Thymus (tissue), 11 donors: ENCODE results near the gene FAM107A. TPM values are rescaled to one million over a fixed set of nuclear protein-coding genes. Genes with fewer than 3 reads are reported as not detected.

Source experiments
- DNase-seq, 9 donors: peaks; one replicate each; pipeline ENCODE4 v3.0.0-alpha.2; 2013; ENCODE audit warnings: low spot score in 9 of 9, low read depth in 6 of 9, missing footprints in 1 of 9
- H3K27ac ChIP-seq, 2 donors: one replicate each; pipeline ENCODE4 v1.5.1; 2013; ENCODE audit warnings: control low read depth in 1 of 2, low read depth in 1 of 2, low read length in 1 of 2, mild to moderate bottlenecking in 1 of 2, moderate library complexity in 1 of 2
- H3K27me3 ChIP-seq, 2 donors: one replicate each; pipeline ENCODE4 v1.5.1; 2013; ENCODE audit warnings: low read length in 1 of 2; ENCODE audit not compliant: control insufficient read depth in 2 of 2, insufficient read depth in 1 of 2
- H3K36me3 ChIP-seq, 2 donors: one replicate each; pipeline ENCODE4 v1.5.1; 2013; ENCODE audit warnings: low read length in 1 of 2, mild to moderate bottlenecking in 1 of 2, moderate library complexity in 1 of 2; ENCODE audit not compliant: control insufficient read depth in 2 of 2, insufficient read depth in 2 of 2
- H3K4me1 ChIP-seq, 2 donors: one replicate each; pipeline ENCODE4 v1.5.1; 2013; ENCODE audit warnings: low read length in 2 of 2; ENCODE audit not compliant: control insufficient read depth in 2 of 2, insufficient read depth in 2 of 2
- H3K4me3 ChIP-seq, 2 donors: one replicate each; pipeline ENCODE4 v1.5.1; 2013; ENCODE audit warnings: low read length in 2 of 2, control low read depth in 1 of 2, mild to moderate bottlenecking in 1 of 2
- H3K9me3 ChIP-seq, 2 donors: one replicate each; pipeline ENCODE4 v1.5.1; 2013; ENCODE audit warnings: low read length in 1 of 2, mild to moderate bottlenecking in 1 of 2; ENCODE audit not compliant: control insufficient read depth in 2 of 2, insufficient read depth in 1 of 2
- WGBS: extraction: QIAGEN DNeasy Blood & Tissue Kit; methylation state at CpG from one replicate; pipeline ENCODE4 v1.1.7; 2013; 5-methylcytosine and 5-hydroxymethylcytosine counted together
- polyA plus RNA-seq: library from polyadenylated mRNA; stranded (reverse); fragments of 200-250 nt; gene quantifications from one replicate; pipeline ENCODE4 v1.2.3, GENCODE V29; 2013
- total RNA-seq: library from RNA; stranded (reverse); fragments of 120-200 nt; gene quantifications from one replicate; pipeline ENCODE4 v1.2.4, GENCODE V29; 2013
- donor health status: healthy.

Gene FAM107A
- total and polyA plus RNA-seq, 2 donors: 7.9 to 63.9 TPM

GRCh38 chr3:58620421-58620820 lies 43.2 kb upstream of the FAM107A start:
- no peaks in the 10 kb centered on the region for H3K9me3 ChIP-seq
- no peak overlapping the region for H3K27ac ChIP-seq
- no peak overlapping the region for H3K4me3 ChIP-seq
- H3K36me3 ChIP-seq: no peaks in the 10 kb centered on the region
- DNase-seq: no peak
- peaks cover 0 to 3% of the 10 kb centered on the region in 2 donors for H3K4me1 ChIP-seq
- H3K27me3 ChIP-seq: no peaks in the 10 kb centered on the region
- WGBS: 94% methylated on average over 8 of the region's 8 CpGs

DNA sequence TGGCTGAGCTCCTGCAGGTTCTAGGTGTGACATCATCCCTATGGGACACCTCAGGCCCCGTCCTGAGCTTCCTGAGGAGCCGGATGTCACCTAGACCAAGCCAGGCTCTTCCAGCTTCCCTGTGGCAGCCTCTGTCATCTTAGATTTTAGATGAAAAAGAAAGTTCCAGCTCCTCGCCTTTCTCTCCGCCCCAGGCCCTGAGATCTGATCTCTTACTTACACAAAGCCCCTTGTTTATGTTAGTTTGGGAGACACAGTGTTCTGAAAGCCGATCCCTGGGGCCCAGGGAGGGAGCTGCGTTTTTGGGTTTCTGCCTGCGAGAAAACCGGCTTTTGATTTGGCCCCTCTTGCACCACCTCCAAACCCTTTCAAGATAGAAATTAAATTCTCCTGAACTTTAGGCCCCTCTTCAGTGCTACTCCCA lies 40.2 kb upstream of the FAM107A start:
- Histone ChIP-seq H3K9me3 (no peaks in the 10 kb centered on the region), H3K27ac (peak overlapping the region; percentile 62 to 73), H3K4me1 (peaks cover 0 to 3% of the 10 kb centered on the region in 2 donors), H3K36me3 (no peaks in the 10 kb centered on the region), H3K27me3 (no peaks in the 10 kb centered on the region), H3K4me3 (no peak overlapping the region)
- no peak for DNase-seq
- WGBS: 90% methylated on average over 8 of the region's 8 CpGs

DNA sequence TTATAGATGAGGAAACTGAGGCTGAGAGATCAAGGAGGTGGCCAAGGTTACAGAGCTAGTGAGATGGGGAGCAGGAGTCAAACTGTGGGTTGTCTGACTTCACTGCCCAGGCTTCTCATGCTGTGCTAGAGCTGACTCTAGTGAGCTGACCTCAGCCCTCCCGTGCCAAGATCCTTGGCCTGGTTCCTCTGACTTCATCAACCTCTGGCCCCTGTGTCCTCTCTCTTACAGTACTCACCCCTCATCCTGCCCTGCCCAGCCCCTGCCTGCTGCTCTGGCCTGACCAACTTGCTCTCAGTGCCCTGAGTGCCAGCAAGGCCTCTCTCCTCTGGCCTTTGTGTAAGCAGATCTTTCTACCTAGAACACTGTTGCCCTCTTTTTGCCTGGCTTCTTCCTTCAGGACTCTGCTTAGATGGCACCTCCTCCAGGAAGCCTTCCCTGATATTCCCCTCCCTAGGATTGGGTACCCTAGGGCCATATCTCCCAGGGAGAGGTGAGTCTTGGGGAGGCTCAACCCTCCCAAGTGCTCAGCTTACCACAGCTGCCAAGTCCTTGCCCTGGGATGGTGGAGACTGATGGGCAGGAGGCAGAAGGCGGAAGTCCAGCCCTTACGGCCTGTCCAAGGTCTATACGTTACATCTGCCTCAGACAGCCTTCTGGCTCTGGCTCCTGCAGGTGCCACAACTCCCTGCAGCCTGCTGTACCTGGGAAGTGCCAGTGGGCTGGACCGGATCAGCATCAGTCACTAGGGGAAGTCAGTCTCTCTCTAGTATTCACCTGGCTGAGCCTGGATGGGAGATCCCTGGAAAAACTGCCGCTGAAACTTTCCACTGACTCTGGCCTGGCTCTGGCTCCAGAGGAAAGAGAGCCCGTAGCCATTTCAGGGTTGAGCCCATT lies 36.3 kb upstream of the FAM107A start:
- no peak overlapping the region for H3K4me3 ChIP-seq
- no peak overlapping the region for H3K27ac ChIP-seq
- 95% methylated on average over 7 of the region's 7 CpGs for whole genome bisulfite sequencing
- no peak for DNase-seq
- H3K4me1 ChIP-seq: peaks cover 0 to 3% of the 10 kb centered on the region in 2 donors
- H3K27me3 ChIP-seq: no peaks in the 10 kb centered on the region
- no peaks in the 10 kb centered on the region for H3K36me3 ChIP-seq
- no peaks in the 10 kb centered on the region for H3K9me3 ChIP-seq

DNA sequence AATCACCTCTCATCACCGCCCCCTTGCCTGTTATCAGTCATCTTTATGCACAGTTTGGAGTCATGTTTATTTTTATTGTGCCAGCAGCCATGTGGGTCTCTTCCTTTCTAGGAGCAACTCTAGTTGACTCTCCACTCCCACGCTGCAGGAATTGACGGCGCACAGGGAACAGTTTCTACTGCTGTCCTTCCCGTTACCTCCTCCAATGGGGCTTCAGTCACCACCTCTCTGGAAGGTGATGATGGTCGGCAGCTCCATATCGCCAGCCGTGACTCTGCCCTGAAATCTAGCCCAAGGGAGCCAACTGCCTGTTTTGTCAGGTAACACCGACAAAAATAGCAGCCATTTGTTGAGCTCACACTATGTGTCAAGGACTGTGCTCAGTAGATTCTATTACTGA lies 35.6 kb upstream of the FAM107A start:
- no peak overlapping the region for H3K27ac ChIP-seq
- H3K27me3 ChIP-seq: no peaks in the 10 kb centered on the region
- H3K9me3 ChIP-seq: no peaks in the 10 kb centered on the region
- WGBS: 96% methylated on average over 9 of the region's 9 CpGs
- no peaks in the 10 kb centered on the region for H3K36me3 ChIP-seq
- H3K4me1 ChIP-seq: peaks cover 0 to under 1% of the 10 kb centered on the region in 2 donors
- H3K4me3 ChIP-seq: no peak overlapping the region
- no peak for DNase-seq

- no peaks in the 10 kb centered on the region for H3K9me3 ChIP-seq
- no peak overlapping the region for H3K27ac ChIP-seq
- no peak overlapping the region for H3K4me3 ChIP-seq
- DNase-seq: no peak
- no peaks in the 10 kb centered on the region for H3K4me1 ChIP-seq
- no peaks in the 10 kb centered on the region for H3K36me3 ChIP-seq
- no peaks in the 10 kb centered on the region for H3K27me3 ChIP-seq
- 87% methylated on average over 7 of the region's 7 CpGs for WGBS
Observed at GRCh38 chr3:58609990-58610389, 32.8 kb upstream of the FAM107A start.

- Histone ChIP-seq H3K36me3 (no peaks in the 10 kb centered on the region), H3K27ac (no peak overlapping the region), H3K9me3 (no peaks in the 10 kb centered on the region), H3K27me3 (no peaks in the 10 kb centered on the region), H3K4me3 (no peak overlapping the region), H3K4me1 (no peaks in the 10 kb centered on the region)
- 87% methylated on average over 5 of the region's 5 CpGs for WGBS
- no peak for DNase-seq
Observed at GRCh38 chr3:58608648-58609047, 31.5 kb upstream of the FAM107A start.

DNA sequence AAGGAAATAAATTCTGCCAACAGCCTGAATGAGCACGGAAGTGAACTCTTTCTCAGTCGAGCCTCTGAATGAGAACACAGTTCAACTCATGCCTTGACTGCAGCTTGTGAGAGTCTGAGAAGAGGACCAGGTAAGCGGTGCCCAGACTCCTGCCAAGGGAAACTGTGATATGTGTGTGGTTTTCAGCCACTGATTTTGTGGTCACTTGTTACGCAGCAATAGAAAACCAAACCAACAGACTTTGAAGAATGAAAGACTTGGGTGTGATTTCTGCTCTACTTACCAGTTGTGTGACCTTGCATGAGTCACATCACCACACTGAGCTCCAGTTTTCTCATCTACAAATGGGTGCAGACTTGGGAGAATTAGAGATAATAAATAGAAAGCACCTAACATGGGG lies 30.6 kb upstream of the FAM107A start:
- Histone ChIP-seq H3K27me3 (peaks cover 0 to 3% of the 10 kb centered on the region in 2 donors), H3K4me3 (no peak overlapping the region), H3K27ac (no peak overlapping the region), H3K36me3 (no peaks in the 10 kb centered on the region), H3K9me3 (no peaks in the 10 kb centered on the region), H3K4me1 (no peaks in the 10 kb centered on the region)
- 64% methylated on average over 4 of the region's 4 CpGs for WGBS
- no peak for DNase-seq

DNA sequence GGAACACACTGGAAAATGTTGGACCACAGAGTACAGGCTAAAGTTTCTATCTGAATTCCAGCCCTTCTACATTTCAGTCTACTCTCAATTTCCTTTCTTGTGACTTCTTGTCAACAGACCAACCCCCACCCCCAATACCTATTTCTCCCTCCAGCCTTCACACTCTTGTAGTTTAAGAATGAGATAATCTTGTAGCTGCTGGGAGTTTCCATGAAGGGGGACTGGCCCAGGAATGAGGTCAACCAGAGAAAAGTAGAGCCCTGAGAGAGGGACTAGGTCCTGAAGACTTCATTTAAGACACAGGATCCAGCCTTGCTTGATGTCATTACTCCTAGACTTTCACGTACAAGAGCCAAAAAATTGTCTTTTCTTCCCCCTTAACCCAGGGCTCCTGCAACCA lies 29.5 kb upstream of the FAM107A start:
- Histone ChIP-seq H3K27ac (no peak overlapping the region), H3K27me3 (peaks cover 0 to 3% of the 10 kb centered on the region in 2 donors), H3K9me3 (no peaks in the 10 kb centered on the region), H3K4me1 (no peaks in the 10 kb centered on the region), H3K36me3 (no peaks in the 10 kb centered on the region), H3K4me3 (no peak overlapping the region)
- no peak for DNase-seq
- WGBS: 94% methylated on average over 1 of the region's 1 CpG

GRCh38 chr3:58604031-58604430 lies 26.8 kb upstream of the FAM107A start:
- Histone ChIP-seq H3K4me3 (no peak overlapping the region), H3K27ac (no peak overlapping the region), H3K27me3 (peaks cover 0 to 5% of the 10 kb centered on the region in 2 donors), H3K36me3 (no peaks in the 10 kb centered on the region), H3K4me1 (no peaks in the 10 kb centered on the region), H3K9me3 (no peaks in the 10 kb centered on the region)
- WGBS: 89% methylated on average over 6 of the region's 6 CpGs
- DNase-seq: no peak
